ENCODE results near the gene TMEM120B. TPM values are rescaled to one million over a fixed set of nuclear protein-coding genes. Genes with fewer than 3 reads are reported as not detected.

The TMEM120B gene
- total and polyA plus RNA-seq, 2 of the 13 experiments (the other 11 are each of a cell fraction or from before 2014, with no cell fraction given), result 7.1 to 12.9 TPM

GRCh38 chr12:121791671-121792551 is 79.4 kb downstream of the TMEM120B start (continued):
- TF ChIP-seq ZNF574 (CRISPR knock-in tag; IDR thresholded peaks at IDR 0.05) (peak; percentile 25; the same call in 1 of the 2 replicates), ZBTB14 (CRISPR knock-in tag; IDR thresholded peaks at IDR 0.05) (no peak), ZNF670 (CRISPR knock-in tag; IDR thresholded peaks at IDR 0.05; ENCODE audit: borderline replicate concordance) (no peak), JDP2 (CRISPR knock-in tag; IDR thresholded peaks at IDR 0.05; ENCODE audit: borderline replicate concordance) (no peak), ZNF160 (CRISPR knock-in tag; IDR thresholded peaks at IDR 0.05) (no peak), PAXIP1 (CRISPR knock-in tag; conservative IDR thresholded peaks at IDR 0.05) (peak; percentile 88), AHR (CRISPR knock-in tag; IDR thresholded peaks at IDR 0.05) (no peak), ZBTB25 (CRISPR knock-in tag; IDR thresholded peaks at IDR 0.05) (no peak), ZFP36L1 (CRISPR knock-in tag; IDR thresholded peaks at IDR 0.05) (no peak), ETS1 (CRISPR knock-in tag; IDR thresholded peaks at IDR 0.05) (no peak), ATAD3A (CRISPR knock-in tag; IDR thresholded peaks at IDR 0.05) (no peak), TEAD2 (CRISPR knock-in tag; IDR thresholded peaks at IDR 0.05) (no peak), CAMTA2 (CRISPR knock-in tag; IDR thresholded peaks at IDR 0.05; ENCODE audit: borderline replicate concordance) (no peak), ZBTB26 (CRISPR knock-in tag; IDR thresholded peaks at IDR 0.05; ENCODE audit: borderline replicate concordance) (no peak), ELF4 (CRISPR knock-in tag; IDR thresholded peaks at IDR 0.05; ENCODE audit: borderline replicate concordance) (no peak), ZNF577 (CRISPR knock-in tag; IDR thresholded peaks at IDR 0.05; ENCODE audit: borderline replicate concordance, low read depth) (no peak), ZNF207 (IDR thresholded peaks at IDR 0.05; ENCODE audit: borderline replicate concordance) (no peak)
